Measurements from ENCODE around the gene NPIPB6. TPM values are rescaled to one million over a fixed set of nuclear protein-coding genes. Genes with fewer than 3 reads are reported as not detected.
"Not testable (repeated sequence)": the region's sequence is repeated elsewhere in the genome, so short reads cannot be mapped to it uniquely, and the experiment has no call there.

NPIPB6 gene
- 3.2 TPM for total RNA-seq
- long read RNA-seq: 0 reads

GRCh38 chr16:28363408-28363807 is at the start of gene NPIPB6:
NPIPB6 (minus strand) TSS chr16:28363508; CDS start chr16:28362822, 686 bp downstream.
- intact Hi-C loops (cut with DNase I): not testable (repeated sequence)

GRCh38 chr16:28403220-28404072 is 40.1 kb upstream of the NPIPB6 start, which contains the start of gene EIF3CL:
EIF3CL (minus strand) TSS chr16:28403841; CDS start chr16:28403618, 223 bp downstream.
- H3K36me3 ChIP-seq; H3K4me1 ChIP-seq; intact Hi-C loops (cut with DNase I); DNase-seq; H3K27me3 ChIP-seq; H3K27ac ChIP-seq; H3K9me3 ChIP-seq: not testable (repeated sequence)
- H3K4me3 ChIP-seq: peak within 1 kb of the TSS; percentile 36
- peak; percentile 100 for ATAC-seq

More at GRCh38 chr16:28363408-28363807, at the start of gene NPIPB6:
- H3K4me1 ChIP-seq, H3K4me3 ChIP-seq, H3K9me3 ChIP-seq, H3K36me3 ChIP-seq, ATAC-seq, H3K27me3 ChIP-seq, DNase-seq, H3K27ac ChIP-seq: not testable (repeated sequence)

- H3K4me3 ChIP-seq; H3K4me1 ChIP-seq; H3K9me3 ChIP-seq; H3K27ac ChIP-seq; intact Hi-C loops (cut with DNase I); H3K27me3 ChIP-seq; DNase-seq; H3K36me3 ChIP-seq: not testable (repeated sequence)
- ATAC-seq: peak; percentile 32
These were observed 28.7 kb upstream of the NPIPB6 start for GRCh38 chr16:28392054-28392453.

- H3K27me3 ChIP-seq; H3K27ac ChIP-seq; intact Hi-C loops (cut with DNase I); H3K36me3 ChIP-seq; H3K4me1 ChIP-seq; H3K4me3 ChIP-seq; DNase-seq; H3K9me3 ChIP-seq: not testable (repeated sequence)
- peak; percentile 38 for ATAC-seq
These were observed 19.0 kb upstream of the NPIPB6 start for GRCh38 chr16:28382177-28382867.

GRCh38 chr16:28377822-28378221 is 14.5 kb upstream of the NPIPB6 start:
- DNase-seq; H3K4me3 ChIP-seq; H3K27ac ChIP-seq; H3K9me3 ChIP-seq; H3K36me3 ChIP-seq; ATAC-seq; H3K4me1 ChIP-seq; H3K27me3 ChIP-seq; intact Hi-C loops (cut with DNase I): not testable (repeated sequence)

- H3K4me3 ChIP-seq; intact Hi-C loops (cut with DNase I); ATAC-seq; H3K27me3 ChIP-seq; DNase-seq; H3K9me3 ChIP-seq; H3K4me1 ChIP-seq; H3K36me3 ChIP-seq; H3K27ac ChIP-seq: not testable (repeated sequence)
These were observed 13.9 kb upstream of the NPIPB6 start for GRCh38 chr16:28377108-28377625.

- DNase-seq; H3K27ac ChIP-seq; H3K9me3 ChIP-seq; intact Hi-C loops (cut with DNase I); H3K27me3 ChIP-seq; H3K4me1 ChIP-seq; H3K36me3 ChIP-seq; H3K4me3 ChIP-seq: not testable (repeated sequence)
- ATAC-seq: peak; percentile 74
These were observed 11.8 kb upstream of the NPIPB6 start for GRCh38 chr16:28375115-28375514.

- H3K27ac ChIP-seq; H3K4me3 ChIP-seq; H3K4me1 ChIP-seq; intact Hi-C loops (cut with DNase I); H3K36me3 ChIP-seq; H3K9me3 ChIP-seq; H3K27me3 ChIP-seq; DNase-seq: not testable (repeated sequence)
- ATAC-seq: peak; percentile 65
These were observed 11.0 kb upstream of the NPIPB6 start for GRCh38 chr16:28374281-28374680.

GRCh38 chr16:28367926-28368325 is 4.6 kb upstream of the NPIPB6 start:
- DNase-seq; H3K4me1 ChIP-seq; H3K9me3 ChIP-seq; H3K27ac ChIP-seq; intact Hi-C loops (cut with DNase I); H3K4me3 ChIP-seq; H3K27me3 ChIP-seq; ATAC-seq; H3K36me3 ChIP-seq: not testable (repeated sequence)

GRCh38 chr16:28364268-28365173 is 1.2 kb upstream of the NPIPB6 start:
- H3K4me3 ChIP-seq; intact Hi-C loops (cut with DNase I); H3K27ac ChIP-seq; H3K36me3 ChIP-seq; H3K4me1 ChIP-seq; H3K9me3 ChIP-seq; DNase-seq; H3K27me3 ChIP-seq: not testable (repeated sequence)
- peak; percentile 99 for ATAC-seq

GRCh38 chr16:28362600-28362999 is 708 bp downstream of the NPIPB6 start:
- DNase-seq; H3K27ac ChIP-seq; H3K4me3 ChIP-seq; H3K4me1 ChIP-seq; H3K36me3 ChIP-seq; intact Hi-C loops (cut with DNase I); H3K27me3 ChIP-seq; ATAC-seq; H3K9me3 ChIP-seq: not testable (repeated sequence)

- DNase-seq; intact Hi-C loops (cut with DNase I); H3K27ac ChIP-seq; H3K4me1 ChIP-seq; ATAC-seq; H3K4me3 ChIP-seq; H3K9me3 ChIP-seq; H3K27me3 ChIP-seq; H3K36me3 ChIP-seq: not testable (repeated sequence)
These were observed 25.1 kb downstream of the NPIPB6 start for GRCh38 chr16:28338230-28338629.

- DNase-seq; H3K4me1 ChIP-seq; H3K27ac ChIP-seq; intact Hi-C loops (cut with DNase I); ATAC-seq; H3K9me3 ChIP-seq; H3K4me3 ChIP-seq; H3K36me3 ChIP-seq; H3K27me3 ChIP-seq: not testable (repeated sequence)
These were observed 26.2 kb downstream of the NPIPB6 start for GRCh38 chr16:28336940-28337710.

Data from upper lobe of right lung (tissue), 1 donor.